ENCODE measurements around the gene NDUFAB1.

DNA sequence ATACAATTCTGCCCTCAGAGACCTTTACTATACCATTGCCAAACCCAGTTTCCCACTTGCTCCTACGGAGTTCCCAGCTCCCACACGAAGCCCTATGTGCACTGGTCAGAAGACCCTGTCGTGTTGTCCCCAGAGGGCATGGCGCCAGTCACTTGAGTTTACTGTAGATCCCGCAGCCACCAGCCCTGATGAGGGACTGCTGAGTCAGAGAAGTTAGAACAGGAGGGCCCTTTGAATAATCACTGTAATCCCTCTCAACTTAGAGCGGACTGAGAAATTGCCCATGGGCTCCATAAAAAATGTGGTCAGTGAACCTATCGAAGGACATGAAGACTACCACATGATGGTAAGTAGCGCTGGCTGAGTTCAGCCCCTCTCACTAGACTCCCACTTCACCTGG is 29.4 kb downstream of the NDUFAB1 start:
- TF ChIP-seq, protein P1, sequence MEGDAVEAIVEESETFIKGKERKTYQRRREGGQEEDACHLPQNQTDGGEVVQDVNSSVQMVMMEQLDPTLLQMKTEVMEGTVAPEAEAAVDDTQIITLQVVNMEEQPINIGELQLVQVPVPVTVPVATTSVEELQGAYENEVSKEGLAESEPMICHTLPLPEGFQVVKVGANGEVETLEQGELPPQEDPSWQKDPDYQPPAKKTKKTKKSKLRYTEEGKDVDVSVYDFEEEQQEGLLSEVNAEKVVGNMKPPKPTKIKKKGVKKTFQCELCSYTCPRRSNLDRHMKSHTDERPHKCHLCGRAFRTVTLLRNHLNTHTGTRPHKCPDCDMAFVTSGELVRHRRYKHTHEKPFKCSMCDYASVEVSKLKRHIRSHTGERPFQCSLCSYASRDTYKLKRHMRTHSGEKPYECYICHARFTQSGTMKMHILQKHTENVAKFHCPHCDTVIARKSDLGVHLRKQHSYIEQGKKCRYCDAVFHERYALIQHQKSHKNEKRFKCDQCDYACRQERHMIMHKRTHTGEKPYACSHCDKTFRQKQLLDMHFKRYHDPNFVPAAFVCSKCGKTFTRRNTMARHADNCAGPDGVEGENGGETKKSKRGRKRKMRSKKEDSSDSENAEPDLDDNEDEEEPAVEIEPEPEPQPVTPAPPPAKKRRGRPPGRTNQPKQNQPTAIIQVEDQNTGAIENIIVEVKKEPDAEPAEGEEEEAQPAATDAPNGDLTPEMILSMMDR (IDR thresholded peaks at IDR 0.05): no peak
- no peak for TF ChIP-seq POLR2A (IDR thresholded peaks at IDR 0.05)

Data from thyroid gland (tissue), 4 donors.